HG02885 (cell line): ENCODE data around the gene PROK2.
A peak's percentile ranks its signal among the peaks of the same experiment; 100 is the strongest.

Experiments
- ATAC-seq: cut with Tn5 transposase; IDR thresholded peaks from one replicate; pipeline ENCODE4 v1.9.1; 2021; ENCODE audit warnings: mild to moderate bottlenecking; ENCODE audit not compliant: unreplicated experiment, poor library complexity

Gene PROK2, protein sequence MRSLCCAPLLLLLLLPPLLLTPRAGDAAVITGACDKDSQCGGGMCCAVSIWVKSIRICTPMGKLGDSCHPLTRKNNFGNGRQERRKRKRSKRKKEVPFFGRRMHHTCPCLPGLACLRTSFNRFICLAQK

DNA sequence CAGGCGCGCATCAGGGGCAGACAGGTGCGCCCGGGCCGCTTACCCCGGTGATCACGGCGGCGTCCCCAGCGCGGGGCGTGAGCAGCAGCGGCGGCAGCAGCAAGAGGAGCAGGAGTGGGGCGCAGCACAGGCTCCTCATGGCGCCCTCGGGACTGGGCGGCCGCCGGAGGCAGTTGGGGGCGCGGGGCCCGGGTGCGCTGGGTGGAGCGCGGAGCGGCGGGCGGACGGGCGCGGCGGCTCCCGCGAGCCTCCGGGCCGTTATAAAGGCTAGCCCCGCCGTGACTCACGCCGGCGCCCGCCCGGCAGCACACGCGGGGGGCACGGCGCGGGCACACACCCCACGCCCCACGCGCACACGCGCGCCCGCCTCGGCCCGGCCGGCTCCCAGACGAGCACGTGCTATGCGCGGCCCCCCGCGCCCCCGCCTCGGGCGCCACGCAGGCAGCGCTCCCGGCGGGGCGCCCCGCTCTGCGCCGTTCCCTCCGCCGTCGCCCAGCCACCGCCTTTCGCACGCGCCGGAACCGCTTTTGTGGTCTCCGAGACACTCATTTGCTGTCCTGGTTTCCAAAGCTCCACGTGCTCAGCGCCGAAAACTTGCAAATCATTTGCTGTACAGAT lies at the start of gene PROK2:
Gene PROK2 (minus strand): TSS at position 235 of the 618 bp plus-strand sequence. CDS start 96 bp downstream, at position 139.
- peak; percentile 51 for ATAC-seq

DNA sequence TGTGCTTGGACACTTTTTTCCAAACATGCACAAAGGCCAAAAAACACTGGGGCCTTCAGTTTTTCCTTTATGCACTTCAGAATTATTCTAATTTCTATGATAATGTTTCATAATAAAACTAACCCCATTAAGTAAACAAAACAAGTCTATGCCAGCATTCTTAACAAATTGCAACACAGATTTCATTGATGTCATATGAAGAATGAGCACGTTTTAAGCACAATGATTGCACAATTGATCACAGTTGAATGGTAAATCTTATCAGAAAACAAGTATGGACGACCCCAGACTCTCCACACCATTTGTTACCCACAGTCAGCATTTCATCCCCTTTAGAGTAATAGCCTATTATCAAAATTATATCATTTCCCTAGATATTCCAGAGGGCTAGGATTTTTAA lies 46.7 kb upstream of the PROK2 start:
- no peak for ATAC-seq

DNA sequence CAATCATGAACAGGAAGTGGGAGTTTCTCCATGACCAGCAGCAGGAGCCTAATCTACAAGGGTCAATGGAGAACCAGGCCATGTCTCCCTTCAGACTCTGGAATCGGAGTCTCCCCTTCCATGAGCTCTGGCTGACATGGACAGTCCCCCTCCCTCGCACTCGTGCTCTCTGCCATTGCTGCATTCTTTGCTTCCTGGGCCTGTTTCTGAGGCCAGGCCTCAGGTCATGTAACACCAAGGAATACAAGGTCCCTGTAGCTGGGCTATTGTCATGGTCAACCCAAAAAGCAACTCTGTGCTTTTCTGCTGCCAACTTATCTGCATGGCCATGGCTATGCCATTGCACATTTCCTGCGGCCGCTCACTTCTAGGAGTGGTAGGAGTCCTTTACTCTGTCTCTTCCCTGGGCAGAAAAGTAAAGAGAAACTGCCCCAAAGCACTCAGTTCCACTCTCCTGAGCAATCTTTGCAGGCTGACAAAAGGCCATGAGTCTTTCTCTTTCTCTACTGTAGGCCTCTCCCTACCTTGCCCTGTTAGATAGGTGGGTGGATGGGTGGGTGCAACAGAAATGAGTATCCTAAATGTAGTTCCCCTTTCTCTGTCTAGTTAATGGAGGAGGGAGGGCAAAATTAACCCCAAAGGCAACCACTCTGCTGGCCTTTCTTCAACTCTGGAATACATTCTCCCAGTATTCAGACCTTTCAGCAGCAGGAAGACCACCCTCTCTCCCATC lies 40.8 kb upstream of the PROK2 start:
- ATAC-seq = peak; percentile 45

DNA sequence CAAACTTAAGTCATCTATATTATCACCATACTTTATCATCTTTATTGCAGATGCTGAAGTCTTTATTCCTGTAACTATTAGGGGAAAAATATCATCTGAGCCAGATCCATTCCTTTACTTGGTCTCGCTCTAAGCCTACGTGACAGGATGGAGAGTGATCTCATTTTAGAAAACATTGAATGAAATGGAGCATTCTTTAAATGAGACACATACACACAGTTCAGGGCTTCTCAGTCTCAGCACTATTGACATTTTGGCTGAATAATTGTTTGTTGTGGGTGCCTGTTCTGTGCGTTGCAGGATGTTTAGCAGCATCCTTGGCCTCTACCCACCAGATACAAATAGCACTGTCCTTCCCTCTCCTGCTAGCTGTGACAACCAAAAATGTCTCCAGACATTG lies 36.2 kb upstream of the PROK2 start:
- ATAC-seq = no peak

DNA sequence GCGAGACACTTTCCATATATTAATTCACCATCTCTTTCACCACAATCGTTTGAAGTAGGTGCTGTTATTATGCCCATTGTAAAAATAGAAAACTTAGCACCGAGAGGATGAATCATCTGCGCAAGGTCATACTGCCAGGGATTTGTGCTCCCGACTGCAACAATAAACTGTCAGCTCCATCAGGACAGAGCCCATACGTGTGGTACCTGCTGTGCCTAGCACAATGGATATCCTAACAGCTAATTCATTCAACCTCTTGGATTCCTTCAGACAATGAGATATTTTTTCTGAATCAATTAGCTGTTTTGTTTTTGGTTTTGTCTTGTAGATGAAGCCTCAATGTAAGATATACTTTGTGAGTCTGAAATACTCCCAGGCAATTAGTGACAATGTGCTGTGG lies 32.3 kb upstream of the PROK2 start:
- no peak for ATAC-seq

DNA sequence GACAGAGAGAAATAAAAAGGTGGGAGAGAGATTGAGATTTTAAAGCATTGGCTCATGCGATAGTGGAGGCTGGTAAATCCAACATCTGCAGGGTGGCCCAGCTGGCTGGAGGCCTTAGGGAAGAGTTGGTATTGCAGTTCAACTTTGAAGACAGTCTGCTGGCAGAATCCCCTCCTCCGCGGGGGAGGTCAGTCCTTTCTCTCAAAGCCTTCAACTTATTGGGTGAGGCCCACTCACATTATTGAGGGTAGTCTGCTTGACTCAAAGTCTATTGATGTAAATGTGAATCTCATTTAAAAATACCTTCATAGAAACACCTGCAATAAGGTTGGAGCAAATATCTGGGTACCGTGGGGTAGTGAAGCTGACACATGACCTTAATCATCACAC lies 31.8 kb upstream of the PROK2 start:
- no peak for ATAC-seq

DNA sequence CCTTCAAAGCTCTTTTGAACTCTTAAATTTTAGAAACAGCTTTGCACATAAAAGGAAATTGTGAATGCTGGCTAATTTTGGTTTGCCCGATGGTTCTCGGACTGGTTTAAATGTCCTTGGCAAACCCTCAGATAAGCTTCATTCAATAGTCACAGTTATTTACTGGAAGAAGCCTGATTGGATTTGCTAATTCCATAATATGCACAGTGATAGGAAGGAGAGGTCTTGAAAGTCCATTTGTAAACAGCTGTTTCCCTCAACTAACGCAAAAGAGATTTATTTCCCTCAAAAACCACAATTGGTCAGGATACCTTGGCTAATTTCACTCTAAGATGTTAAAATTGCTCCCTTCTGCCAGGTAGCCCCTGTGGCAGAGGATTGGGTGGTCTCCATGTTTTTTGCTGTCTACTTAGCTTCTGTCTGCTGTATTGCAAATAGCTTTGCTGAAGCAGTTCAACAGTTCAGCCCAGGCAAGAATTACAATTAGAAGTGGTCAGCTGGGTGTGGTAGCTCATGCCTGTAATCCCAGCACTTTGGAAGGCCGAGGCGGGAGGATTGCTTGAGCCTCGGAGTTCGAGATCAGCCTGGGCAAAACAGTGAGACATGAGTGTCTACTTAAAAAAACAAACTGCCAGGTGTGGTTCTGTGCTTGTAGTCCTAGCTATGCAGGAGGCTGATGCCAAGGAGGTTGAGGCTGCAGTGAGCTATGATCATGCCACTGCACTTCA lies 30.6 kb upstream of the PROK2 start:
- no peak for ATAC-seq

DNA sequence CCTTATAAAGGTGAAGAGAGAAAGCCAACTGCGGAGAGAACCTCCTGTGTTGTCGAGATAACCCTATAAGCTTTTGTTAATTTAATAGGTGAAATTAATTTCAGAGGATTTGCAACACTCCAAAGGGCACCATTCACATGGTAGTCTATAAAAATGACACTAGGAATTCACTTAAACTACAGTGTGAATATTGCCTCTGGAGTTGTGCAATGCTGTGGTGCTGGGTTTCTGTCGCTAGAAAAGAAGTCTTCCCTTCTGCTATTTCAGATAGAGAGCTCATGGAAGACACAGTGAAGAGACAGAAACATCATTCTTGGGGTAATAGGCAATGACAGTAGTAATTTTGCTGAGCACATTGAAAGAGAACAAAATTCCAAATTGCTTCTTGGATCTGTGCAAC lies 28.8 kb upstream of the PROK2 start:
- ATAC-seq = no peak

DNA sequence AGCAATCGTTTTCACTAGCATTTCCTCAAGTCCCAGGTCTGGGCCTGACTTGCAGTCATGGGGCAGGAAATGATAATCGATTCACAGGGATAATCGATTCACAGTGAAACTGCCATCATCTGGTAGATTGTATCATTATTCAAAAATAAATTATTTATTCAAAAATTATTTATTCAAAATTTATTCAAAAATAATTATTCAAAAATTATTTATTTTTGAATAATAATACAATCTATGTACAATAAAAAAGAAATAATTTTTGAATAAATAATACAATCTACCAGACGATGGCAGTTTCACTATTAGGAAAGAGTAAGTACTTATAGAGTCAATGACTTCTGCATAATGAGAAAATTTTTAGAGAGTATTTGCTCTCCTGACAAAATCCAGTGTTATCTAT lies 28.1 kb upstream of the PROK2 start:
- ATAC-seq = no peak

DNA sequence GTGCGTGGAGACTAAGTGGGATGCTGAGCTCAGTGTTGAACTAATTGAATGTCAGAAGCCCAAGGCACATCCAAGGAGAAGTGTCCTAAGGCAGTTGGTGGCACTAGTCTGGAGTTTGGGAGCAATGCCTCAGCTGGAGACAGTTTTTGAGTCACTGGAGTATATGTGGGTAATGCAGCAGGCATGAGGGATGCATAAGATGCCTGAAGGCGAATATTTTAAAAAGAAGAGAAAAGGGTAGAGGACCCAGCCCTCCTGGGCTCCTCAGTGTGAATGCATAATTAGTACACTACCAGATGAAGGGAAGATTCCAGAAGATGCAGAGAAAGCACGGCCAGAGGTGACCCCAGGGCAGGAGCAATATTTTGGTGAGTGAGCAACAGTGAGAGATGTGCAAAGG lies 25.1 kb upstream of the PROK2 start:
- ATAC-seq = no peak

DNA sequence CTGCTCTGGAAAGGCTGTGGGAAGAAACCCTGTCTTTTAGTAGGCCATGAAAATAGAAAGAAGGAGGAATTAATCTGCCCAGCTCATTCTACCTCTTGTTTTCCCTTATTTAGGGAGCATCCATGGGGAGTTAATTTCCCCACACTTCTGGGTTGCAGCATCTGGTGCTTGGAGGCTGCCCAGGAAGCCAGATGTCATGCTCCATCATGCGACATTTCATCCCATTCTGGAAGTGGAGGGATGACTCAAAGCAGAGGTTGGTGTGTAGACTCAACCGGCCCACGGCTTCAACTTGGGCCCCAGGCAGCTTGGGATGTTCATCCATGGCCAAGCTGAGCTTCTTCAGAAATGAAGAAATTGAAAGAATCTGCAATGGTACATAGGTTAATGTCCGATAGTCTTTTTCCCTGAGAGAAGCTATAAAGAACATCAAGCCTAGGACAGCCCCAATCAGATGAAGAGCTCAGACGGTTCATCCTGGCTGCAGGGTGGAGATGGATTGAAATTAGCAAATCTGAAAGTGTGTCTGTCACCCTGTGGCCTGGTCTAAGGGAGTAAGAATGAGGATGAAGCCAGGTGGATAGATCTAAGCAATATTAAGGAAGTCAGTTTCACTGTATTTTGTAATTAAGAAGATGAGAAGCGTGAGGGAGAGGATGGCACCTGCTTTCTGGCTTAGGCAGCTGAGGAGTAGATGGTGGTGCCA lies 24.5 kb upstream of the PROK2 start:
- no peak for ATAC-seq

DNA sequence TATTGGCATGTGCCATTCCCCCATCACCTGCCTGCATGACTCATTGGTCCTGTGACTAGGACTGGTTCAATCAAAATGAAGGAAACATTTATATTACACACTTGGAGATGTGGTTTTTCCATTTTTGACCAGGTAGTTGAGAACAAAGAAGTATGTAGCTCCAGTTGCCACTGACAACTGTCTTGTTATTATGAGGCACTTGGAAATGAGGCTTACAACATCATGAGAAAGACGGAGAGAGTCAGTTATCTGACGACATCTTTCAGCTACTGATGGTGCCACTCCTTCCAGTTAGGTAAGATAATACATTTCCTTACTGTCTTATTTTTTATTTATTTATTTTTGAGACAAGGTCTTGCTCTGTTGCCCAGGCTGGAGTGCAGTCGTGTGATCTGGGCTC lies 21.8 kb upstream of the PROK2 start:
- ATAC-seq = no peak

DNA sequence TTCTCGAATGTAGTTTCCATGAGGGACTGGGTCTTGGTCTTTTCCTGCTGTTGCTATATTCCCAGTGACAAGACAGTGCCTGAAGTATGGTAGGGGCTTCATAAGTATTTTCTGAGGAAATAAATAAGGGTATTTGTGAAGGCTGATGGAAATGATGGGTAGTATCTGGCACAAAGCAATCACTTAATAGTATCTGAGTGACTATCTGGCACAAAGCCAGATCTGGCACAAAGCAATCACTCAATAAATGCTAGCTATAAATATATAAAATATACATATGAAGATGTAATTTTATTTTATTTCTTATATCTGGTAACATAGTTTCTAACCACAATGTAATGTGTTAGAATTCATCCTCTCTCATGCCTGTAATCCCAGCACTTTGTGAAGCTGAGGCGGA lies 20.7 kb upstream of the PROK2 start:
- ATAC-seq = no peak

DNA sequence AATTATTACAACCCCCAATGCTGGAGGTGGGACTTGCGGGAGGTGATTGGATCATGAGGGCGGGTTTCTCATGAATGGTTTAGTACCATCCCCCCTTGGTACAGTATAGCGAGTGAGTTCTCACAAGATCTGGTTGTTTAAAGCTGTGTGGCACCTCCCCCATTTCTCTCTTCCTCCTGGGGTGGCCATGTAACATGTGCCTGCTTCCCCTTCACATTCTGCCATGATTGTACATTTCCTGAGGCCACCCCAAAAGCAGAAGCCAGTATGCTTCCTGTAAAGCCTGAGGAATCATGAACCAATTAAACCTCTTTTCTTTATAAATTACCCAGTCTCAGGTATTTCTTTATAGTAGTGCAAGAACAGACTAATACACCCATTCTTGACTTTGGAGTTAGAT lies 20.3 kb upstream of the PROK2 start:
- ATAC-seq = no peak

DNA sequence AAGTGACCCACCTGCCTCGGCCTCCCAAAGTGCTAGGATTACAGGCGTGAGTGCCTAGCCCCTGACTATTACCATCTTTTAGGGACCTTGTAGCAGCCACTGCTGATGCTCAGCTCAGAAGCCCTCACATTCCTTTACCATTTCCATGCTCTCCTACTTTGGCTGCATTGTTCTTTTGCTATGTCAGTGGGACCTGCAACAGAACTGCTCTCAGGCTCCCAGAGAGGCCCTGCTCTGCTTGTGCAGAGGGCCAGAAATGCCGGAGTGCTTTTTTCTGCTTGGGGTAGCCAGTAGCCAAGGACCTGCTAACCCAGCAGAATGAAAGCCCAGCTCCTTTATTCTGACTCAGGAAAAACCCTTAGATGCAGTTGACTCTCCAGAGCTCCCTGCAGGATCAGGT lies 18.3 kb upstream of the PROK2 start:
- no peak for ATAC-seq

DNA sequence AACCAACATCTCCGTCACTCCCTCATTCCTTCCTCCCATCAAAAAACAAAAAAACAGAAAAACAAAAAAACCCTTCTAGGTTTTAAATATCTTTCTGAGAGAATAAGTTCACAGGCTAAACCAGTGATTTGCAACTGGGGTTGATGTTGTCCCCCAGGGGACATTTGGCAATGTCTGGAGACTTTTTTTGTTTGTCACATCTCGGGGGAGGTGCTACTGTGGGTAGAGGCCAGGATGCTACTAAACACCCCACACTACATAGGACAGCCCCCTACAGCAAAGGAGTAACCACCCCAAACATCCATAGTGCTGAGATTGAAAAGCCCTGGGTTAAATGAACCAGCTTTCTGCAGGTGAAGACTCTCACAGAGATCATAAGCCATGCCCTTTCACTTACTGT lies 17.0 kb upstream of the PROK2 start:
- no peak for ATAC-seq

DNA sequence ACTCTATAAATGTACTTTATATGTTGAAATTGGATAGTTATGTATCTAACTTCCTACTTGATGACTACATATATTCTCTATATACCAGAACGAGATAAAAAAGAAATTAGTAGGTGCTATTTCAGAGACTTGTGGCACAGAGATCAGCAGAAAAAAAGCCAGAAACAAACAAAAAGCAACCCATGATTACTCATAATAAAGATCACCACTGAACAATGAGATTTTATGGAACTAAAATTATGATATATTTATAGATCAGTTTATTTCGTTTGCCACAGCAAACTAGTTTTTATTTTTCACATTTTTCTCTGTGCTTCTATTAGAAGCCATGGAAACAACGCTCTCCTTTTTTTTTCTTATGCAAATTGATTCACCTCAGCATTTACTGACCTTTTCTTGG lies 15.1 kb upstream of the PROK2 start:
- ATAC-seq = no peak

DNA sequence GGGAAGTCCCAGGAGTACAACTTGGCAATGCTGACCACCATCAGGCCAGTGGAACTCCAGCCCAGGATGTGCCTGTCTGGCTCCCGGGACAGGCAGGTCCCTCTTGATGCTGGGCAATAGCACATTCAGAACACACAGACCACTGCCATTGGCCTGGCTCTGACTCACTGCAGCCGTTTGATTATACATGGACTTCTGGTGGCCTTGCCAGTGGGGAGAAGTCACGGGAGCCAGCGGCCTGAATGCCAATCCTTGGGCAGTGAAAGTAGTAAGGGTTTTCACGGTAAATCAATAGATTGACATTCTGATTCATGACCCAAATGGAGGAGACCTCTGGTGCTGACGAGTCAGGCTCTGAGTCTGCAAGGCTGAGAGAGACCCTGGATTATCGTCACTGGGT lies 12.5 kb upstream of the PROK2 start:
- no peak for ATAC-seq

DNA sequence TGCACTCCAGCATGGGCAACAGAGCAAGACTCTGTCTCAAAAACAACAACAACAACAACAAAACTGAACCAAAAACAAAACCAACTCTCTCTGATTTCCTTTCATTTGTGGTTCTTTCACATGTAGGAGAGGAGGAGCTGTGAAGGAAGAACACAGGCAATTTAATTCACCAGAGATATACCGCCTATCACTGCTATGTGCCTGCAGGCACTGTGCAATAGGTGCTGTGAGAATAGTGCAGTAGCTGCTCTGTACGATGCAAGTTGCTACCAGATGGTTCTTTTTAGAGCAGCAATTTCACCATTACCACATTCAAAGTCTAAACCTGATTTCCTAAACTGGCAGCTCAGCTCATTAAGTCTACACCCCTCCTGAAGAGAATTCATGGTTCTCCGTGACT lies 11.3 kb upstream of the PROK2 start:
- no peak for ATAC-seq

DNA sequence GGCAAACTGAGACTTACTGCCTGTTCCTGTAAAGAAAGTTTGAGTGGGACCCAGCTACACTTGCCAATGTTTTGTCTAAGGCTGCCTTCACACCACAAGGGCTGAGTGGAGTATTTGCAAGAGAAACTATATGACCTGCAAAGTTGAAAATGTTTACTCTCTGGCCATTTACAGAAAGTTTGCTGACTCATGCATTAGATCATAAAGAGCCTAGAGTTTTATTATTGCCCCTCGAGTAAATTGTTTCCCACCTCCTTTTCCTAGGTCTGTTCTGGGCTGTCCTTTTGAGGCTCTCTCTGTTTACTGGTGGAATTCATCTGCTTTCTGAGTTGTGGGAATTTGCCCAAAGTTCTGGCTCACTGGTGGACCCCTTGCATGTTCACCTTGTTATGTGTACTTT lies 6.7 kb upstream of the PROK2 start:
- ATAC-seq = no peak

DNA sequence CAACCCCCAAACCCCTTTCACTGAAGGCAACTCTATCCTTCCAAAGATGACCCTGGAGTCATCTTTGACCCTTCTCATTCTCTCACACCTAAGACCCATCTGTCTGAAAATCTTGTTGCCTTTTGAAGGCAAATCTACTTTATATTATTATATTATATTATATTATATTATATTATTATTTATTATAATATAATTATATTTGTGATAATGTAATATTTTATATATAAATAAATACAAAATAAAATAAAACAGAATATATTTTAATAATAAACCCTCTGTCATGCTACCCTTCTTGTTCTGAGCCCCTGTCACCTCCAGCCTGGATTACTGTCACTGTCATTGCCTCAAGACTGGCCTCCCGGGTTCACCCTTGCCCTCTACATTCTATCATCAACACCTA lies 5.0 kb upstream of the PROK2 start:
- no peak for ATAC-seq
